ENCODE data around the gene PLK5. TPM values are rescaled to one million over a fixed set of nuclear protein-coding genes. Genes with fewer than 3 reads are reported as not detected.
A peak's percentile ranks its signal among the peaks of the same experiment; 100 is the strongest.

The PLK5 gene
- total RNA-seq, 1 donor from 2014 or later = not detected

DNA sequence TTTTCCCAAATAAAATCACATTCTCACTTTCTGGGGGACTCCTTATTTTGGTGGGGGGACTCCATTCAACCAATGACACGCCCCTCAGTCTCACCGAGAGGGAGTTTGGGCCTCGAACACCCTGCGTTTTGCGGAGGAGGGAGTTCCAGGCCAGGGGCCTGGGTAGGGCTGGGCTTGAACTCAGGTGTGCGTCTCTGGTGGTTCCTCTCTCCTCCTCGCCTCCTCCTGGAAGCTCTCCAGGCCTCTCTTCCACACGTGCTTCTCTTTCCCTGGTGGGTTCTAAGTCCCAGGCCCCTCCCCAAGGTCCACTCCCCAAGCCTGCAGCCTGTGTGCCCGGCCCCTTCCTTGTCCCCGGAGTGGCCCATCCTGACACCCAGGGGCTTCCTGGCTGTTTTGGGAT lies 29.5 kb downstream of the PLK5 start:
- Mint-ChIP-seq H3K27me3 (ENCODE audit: low read depth) (peaks cover 8% of the 10 kb centered on the region), H3K27ac (ENCODE audit: unreplicated experiment) (no peak overlapping the region), H3K4me1 (peaks cover 4% of the 10 kb centered on the region), H3K9me3 (no peaks in the 10 kb centered on the region), H3K4me3 (no peak overlapping the region), H3K36me3 (ENCODE audit: low read depth) (peaks cover 6% of the 10 kb centered on the region)
- DNase-seq (ENCODE audit: low read depth, low spot score) = no peak
- TF ChIP-seq, protein P1, sequence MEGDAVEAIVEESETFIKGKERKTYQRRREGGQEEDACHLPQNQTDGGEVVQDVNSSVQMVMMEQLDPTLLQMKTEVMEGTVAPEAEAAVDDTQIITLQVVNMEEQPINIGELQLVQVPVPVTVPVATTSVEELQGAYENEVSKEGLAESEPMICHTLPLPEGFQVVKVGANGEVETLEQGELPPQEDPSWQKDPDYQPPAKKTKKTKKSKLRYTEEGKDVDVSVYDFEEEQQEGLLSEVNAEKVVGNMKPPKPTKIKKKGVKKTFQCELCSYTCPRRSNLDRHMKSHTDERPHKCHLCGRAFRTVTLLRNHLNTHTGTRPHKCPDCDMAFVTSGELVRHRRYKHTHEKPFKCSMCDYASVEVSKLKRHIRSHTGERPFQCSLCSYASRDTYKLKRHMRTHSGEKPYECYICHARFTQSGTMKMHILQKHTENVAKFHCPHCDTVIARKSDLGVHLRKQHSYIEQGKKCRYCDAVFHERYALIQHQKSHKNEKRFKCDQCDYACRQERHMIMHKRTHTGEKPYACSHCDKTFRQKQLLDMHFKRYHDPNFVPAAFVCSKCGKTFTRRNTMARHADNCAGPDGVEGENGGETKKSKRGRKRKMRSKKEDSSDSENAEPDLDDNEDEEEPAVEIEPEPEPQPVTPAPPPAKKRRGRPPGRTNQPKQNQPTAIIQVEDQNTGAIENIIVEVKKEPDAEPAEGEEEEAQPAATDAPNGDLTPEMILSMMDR (conservative IDR thresholded peaks at IDR 0.05) = no peak

DNA sequence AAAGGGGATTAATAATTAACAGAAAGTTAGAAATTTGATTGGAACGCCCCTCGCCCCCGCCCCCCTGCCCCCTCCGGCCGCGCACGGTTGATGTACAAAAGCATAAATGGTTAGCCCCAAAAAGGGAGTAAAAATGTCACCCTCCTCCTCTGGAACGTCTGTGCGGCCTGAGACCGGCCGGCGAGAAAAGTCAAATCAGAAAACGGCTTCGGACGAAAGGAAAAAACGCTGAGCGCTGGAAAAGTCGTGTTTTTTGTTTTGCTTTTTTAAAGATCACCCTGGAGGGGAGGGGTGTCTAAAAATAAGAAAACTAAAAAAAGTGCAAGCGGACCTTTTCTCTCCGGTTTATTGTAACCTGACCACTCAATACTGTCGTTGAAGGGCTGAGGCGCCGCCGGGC lies 31.1 kb downstream of the PLK5 start:
- Mint-ChIP-seq H3K36me3 (ENCODE audit: low read depth) (peaks cover 7% of the 10 kb centered on the region), H3K9me3 (no peaks in the 10 kb centered on the region), H3K27me3 (ENCODE audit: low read depth) (peaks cover 8% of the 10 kb centered on the region), H3K4me1 (peaks cover 6% of the 10 kb centered on the region), H3K4me3 (no peak overlapping the region), H3K27ac (ENCODE audit: unreplicated experiment) (no peak overlapping the region)
- TF ChIP-seq, protein P1 (conservative IDR thresholded peaks at IDR 0.05) = no peak
- DNase-seq (ENCODE audit: low read depth, low spot score) = no peak

DNA sequence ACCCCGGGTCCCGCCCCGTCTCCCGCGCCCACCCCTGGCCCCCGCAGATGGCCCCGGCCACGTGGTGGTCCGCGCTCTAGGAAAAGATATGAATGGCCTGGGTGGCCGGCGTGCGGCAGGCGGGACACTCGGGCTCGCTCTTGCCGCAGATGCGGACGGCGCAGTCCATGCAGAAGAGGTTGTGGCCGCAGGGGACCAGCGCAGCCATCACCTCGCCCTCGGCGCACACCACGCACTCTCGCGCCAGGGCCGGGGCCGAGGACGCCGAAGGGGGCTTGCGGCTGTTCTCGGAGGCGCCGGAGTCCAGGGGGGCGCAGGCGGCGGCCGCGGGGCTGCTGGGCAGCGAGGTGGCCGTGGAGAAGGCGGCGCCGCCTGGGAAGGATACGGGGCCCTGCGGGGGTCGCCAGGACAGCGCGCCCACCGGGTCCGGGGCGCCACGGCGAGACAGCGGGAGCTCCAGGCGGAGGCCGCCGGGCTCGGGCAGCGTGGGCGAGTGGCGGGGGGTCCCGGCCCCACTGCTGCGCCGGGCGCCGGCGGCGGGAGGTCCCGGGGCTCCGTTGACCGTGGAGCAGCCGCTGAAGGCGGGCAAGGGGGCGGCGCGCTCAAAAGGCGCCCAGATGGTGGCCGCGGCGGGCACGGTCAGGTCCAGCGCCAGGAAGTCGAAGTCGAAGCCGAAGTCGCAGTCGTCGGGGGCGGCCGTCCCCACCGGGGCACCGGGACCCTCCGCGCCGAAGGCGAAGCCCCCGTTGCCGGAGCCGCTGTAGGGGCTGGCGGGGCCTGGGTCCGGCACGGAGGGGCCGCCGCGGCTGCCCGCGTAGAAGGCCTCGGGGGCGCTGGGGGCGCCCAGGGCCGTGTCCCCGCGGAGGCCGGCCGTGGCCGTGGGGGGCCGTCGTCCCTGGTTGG lies 31.9 kb downstream of the PLK5 start:
- H3K27ac Mint-ChIP-seq (ENCODE audit: unreplicated experiment) = no peak overlapping the region
- H3K4me3 Mint-ChIP-seq = no peak overlapping the region
- TF ChIP-seq, protein P1 (conservative IDR thresholded peaks at IDR 0.05) = no peak
- peaks cover 8% of the 10 kb centered on the region for H3K27me3 Mint-ChIP-seq (ENCODE audit: low read depth)
- peaks cover 6% of the 10 kb centered on the region for H3K4me1 Mint-ChIP-seq
- no peaks in the 10 kb centered on the region for H3K9me3 Mint-ChIP-seq
- DNase-seq (ENCODE audit: low read depth, low spot score) = no peak
- H3K36me3 Mint-ChIP-seq (ENCODE audit: low read depth) = peaks cover 7% of the 10 kb centered on the region

DNA sequence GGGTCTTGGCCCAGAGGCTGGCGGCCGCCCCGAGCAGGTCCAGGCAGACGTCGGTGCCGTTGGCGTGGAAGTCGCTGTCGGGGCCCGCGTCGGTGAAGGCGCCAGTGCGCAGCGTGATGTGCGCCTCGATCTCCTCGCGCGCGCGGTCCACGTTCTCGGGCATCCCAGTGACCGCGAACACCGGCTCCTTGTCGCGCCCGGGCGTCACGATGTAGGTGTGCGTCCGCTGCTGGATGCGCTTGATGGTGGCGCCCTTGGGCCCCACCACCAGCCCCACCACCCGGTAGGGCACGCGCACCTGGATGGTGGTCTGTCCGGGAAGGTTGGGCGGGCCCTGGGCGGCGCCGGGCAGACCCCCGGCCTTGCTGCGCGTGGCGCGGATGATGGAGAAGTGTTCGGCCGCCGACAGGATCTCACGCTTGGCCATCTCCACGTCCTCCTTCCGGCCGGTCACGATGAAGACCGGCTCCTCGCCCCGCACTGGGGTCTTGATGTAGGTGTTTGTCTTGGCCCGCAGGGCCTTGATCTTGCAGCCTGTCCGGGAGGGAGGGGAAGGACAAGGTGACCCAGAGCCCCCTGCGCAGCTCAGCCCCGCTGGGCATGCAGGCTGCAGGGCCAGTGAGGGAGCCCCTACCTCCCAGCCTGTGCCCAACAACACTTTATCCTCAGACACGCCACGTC lies 32.7 kb downstream of the PLK5 start:
- Mint-ChIP-seq H3K36me3 (ENCODE audit: low read depth) (peaks cover 7% of the 10 kb centered on the region), H3K27ac (ENCODE audit: unreplicated experiment) (no peak overlapping the region), H3K9me3 (no peaks in the 10 kb centered on the region), H3K27me3 (ENCODE audit: low read depth) (peaks cover 8% of the 10 kb centered on the region), H3K4me3 (no peak overlapping the region), H3K4me1 (peaks cover 6% of the 10 kb centered on the region)
- TF ChIP-seq, protein P1 (conservative IDR thresholded peaks at IDR 0.05) = no peak
- no peak for DNase-seq (ENCODE audit: low read depth, low spot score)

DNA sequence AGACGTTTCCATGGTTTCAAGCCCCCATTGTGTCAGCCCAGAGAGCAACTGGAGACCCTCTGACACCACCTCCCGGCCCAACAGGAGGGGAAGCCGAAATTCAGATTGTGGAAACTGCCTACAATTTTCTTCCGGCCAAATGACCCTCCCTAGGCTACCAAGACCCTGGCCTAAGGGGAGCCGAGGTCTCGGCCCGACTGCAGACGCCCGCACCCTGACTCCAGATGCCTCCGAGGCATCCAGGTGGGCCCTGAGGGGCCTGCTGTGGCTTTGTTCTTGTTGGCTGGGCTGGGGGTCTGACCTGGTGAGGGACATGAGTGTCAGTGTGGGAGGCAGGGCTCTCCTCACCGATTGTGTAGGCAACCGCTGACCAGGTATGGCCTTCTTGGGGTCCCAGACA lies 34.7 kb downstream of the PLK5 start:
- H3K27ac Mint-ChIP-seq (ENCODE audit: unreplicated experiment) = peak overlapping the region; percentile 57
- no peaks in the 10 kb centered on the region for H3K27me3 Mint-ChIP-seq (ENCODE audit: low read depth)
- TF ChIP-seq, protein P1 (conservative IDR thresholded peaks at IDR 0.05) = no peak
- DNase-seq (ENCODE audit: low read depth, low spot score) = no peak
- peak overlapping the region; percentile 44 for H3K4me3 Mint-ChIP-seq
- peaks cover 6% of the 10 kb centered on the region for H3K4me1 Mint-ChIP-seq
- peaks cover 6% of the 10 kb centered on the region for H3K36me3 Mint-ChIP-seq (ENCODE audit: low read depth)
- no peaks in the 10 kb centered on the region for H3K9me3 Mint-ChIP-seq
